ENCODE data around the gene CD44.
"Not testable (repeated sequence)": the region's sequence is repeated elsewhere in the genome, so short reads cannot be mapped to it uniquely, and the experiment has no call there.

CD44 gene

DNA sequence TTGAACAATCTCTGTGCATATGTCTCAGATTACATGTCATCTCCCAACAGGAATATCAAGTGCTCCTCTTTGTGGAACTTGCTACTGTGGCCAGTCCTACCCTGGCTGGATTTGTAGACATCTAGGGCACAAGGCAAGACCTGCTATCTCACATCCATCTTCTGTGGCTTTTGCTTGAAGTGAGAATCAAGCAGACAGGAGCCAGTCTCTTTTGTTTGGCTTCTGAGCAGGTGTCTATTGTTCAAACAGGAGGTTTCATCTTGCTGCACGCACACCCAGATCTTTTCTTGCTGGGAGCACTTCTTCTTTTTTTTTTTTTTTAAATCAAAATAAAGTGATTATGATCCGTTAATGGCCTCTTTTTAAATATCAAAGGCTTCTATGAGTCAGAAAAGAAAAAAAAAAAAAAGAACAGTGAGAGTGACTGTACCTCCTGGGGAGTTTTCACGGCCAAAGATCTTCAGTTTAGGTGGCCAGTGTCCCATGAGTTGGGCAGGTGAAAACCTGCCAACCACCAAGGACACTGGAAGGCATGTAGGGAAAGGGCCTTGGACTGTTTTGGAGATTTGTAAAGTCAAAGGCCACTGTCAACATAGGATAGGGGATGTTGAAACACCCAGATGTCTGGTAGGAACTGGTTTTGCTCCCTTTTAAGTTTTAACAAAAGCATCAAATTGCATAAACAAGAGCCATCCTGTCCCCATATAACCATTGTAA lies 78.1 kb downstream of the CD44 start:
- no peak for DNase-seq

DNA sequence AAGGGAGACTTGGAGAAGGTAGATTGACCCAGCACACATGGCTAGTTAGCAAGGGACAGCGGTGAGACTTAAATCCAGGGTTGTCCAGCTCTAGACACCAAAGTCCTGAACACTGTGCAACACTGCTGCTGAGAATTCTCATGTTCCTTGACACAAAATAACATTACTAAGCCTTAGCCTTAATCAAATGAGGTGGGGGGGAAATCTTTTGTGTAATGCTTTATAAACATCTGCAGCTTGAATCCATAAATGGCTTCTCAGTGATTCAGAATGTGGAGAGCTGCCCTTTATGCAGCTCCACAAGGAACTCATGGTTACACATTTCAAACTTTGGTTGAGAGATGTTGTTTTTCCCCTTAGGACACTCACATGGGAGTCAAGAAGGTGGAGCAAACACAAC lies 80.0 kb downstream of the CD44 start:
- no peak for DNase-seq

DNA sequence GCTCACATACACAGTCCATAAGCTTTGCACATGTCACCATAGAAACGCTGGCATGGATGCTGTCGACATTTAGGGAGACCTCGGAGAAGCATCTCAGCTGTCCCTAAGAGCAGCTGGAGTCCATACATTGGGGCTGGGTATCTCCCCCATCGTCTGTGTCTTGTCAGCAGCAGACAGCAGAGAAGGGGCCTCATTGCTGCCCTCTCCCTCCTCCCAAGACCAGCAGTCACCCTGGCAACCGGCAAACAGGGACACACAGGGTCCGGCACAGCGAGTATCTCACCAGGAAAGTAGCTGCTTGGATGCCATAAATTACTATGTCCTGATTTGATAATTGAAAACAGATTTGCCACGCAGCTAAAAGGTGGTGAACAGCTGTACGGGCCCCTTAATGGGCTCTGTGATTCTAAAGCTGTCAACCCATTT lies 84.4 kb downstream of the CD44 start:
- no peak for DNase-seq

DNA sequence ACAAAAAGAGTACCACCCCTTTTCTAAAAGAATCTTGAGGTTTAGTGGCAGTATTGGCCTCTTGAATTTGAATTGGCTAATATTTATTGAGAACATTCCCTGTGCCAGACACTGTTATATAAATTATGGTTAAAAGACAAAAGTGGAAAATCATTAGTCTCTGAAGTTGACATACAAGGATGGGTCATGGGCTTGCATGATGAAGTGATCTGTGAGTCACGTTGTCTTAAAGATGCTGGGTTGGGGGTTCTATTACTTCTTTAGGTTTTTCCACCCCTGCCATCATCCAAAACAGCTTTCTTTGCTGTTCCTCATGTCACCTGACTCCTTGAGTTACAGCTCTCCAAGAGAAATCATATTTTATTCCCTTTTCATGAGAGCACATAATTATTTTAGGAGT lies 85.0 kb downstream of the CD44 start:
- DNase-seq = no peak

DNA sequence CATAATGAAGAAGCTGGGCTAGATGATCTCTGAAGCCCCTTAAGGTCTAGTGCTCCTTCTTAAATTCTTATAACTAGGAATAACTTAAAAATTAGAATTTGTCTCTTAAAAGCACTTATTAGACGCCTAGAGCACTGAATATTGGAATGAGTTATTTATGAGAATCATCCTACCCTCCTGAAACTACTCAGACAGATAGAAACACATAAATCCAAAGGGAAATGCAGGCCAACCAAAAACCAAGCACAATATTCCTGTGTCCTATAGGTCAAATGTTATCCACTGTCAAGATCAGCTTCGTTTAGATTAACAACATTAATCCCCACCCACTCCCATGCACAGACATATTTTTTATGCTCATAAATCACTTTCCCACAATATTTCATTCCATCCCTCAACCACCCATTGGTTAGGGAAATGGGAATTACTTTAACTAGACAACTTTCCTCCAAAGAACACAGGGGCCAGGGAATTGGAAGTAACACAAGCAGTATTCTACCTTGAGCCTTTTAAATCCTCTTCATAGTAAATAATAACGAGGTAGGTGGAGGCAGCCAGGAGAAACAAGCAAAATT lies 87.1 kb downstream of the CD44 start:
- no peak for DNase-seq

DNA sequence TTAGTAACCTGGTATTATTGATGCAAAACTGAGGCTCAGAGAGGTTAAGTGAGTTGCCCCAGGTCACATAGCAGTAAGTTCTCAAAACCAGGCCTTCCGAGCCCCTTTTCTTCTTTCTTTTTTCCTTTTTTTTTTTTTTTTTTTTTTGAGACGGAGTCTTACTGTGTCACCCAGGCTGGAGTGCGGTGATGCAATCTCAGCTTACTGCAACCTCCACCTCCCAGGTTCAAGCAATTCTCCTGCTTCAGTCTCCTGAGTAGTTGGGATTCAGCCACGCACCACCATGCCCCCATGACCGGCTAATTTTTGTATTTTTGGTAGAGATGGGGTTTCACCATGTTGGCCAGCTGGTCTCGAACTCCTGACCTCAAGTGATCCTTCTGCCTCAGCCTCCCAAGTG lies 87.8 kb downstream of the CD44 start:
- DNase-seq = not testable (repeated sequence)

DNA sequence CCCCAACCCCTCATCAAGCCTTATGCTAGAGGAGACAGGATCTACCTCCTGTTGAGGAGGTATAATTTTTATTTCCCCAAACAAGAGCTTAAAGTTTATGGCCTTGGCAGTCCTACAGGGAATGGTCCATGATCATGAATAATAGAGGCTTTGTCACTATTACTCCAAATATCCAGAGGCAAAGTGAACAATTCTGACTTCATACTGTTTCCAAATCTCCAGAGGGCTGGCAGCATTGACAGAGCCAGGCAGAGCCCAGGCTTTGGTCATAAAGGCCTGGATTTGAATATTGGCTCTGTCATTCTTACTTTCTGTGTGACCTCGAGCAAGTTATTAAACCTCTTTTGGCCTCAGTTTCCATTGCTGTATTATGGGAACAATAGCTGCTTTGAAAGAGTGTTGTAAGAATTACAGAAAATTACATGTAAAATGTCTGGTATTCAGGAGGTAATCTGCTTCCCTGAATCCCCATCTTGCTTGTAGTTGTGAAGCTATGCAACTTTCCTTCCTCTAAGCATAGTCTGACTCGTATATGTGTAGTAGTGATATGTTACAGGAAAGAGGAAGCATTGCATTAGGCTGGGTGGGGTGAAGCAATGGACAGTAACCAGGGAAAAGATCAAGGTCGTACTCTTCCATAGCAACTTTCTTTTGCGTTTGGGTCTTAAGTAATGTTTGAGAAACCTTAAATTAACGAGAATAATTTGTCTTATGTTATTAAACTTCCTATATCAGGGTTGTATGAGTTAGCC lies 88.8 kb downstream of the CD44 start:
- no peak for DNase-seq

DNA sequence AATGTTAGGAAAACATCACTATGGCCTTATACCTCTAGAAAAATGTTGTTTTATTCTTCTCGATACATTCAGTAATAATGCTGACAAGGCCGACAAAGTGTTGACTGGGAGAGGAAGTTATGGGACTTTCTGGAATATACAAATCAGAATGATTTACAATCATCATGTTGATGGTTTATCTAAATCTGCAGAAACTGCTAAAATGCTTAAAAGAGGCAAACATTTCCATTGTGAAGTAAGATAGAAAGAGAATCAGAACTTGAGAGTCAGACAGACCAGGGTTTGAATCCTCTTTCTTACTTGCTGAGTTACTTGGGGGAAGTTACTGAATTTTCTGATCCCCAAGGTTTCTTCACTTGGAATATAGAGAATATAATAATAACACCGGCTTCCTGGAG lies 89.4 kb downstream of the CD44 start:
- no peak for DNase-seq

DNA sequence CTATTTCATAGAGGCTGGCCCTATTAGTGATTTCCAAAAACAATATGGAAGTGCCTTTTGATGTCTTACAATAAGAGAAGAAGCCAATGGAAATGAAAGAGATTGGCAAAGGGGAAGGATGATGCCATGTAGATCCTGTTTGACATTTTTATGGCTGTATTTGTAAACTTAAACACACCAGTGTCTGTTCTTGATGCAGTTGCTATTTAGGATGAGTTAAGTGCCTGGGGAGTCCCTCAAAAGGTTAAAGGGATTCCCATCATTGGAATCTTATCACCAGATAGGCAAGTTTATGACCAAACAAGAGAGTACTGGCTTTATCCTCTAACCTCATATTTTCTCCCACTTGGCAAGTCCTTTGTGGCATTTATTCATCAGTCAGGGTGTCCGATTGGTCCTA lies 91.4 kb downstream of the CD44 start:
- no peak for DNase-seq

DNA sequence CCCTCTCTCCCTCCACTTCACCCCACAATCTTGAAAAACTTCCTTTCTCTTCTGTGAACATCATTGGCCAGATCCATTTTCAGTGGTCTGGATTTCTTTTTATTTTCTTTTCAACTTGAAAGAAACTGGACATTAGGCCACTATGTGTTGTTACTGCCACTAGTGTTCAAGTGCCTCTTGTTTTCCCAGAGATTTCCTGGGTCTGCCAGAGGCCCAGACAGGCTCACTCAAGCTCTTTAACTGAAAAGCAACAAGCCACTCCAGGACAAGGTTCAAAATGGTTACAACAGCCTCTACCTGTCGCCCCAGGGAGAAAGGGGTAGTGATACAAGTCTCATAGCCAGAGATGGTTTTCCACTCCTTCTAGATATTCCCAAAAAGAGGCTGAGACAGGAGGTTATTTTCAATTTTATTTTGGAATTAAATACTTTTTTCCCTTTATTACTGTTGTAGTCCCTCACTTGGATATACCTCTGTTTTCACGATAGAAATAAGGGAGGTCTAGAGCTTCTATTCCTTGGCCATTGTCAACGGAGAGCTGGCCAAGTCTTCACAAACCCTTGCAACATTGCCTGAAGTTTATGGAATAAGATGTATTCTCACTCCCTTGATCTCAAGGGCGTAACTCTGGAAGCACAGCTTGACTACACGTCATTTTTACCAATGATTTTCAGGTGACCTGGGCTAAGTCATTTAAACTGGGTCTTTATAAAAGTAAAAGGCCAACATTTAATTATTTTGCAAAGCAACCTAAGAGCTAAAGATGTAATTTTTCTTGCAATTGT lies 92.3 kb downstream of the CD44 start:
- no peak for DNase-seq

DNA sequence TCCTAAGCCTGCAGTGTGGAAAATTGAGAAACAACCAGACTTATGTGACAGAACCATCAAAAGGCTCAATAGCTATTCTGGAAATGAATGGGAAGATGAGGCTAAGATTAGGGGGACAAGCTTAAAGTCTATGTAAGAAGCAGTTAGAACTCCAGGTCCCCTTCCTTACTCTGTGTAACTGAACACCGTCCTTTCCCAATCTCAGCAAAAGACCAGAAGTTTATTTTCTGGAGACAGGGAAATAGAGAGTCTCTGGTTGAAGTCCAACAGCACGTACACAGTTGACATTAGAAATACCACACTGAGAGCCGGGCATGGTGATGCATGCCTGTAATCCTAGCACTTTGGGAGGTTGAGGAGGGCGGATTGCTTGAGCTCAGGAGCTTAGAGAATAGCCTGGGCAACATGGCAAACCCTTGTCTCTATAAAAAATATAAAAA lies 93.9 kb downstream of the CD44 start:
- no peak for DNase-seq

DNA sequence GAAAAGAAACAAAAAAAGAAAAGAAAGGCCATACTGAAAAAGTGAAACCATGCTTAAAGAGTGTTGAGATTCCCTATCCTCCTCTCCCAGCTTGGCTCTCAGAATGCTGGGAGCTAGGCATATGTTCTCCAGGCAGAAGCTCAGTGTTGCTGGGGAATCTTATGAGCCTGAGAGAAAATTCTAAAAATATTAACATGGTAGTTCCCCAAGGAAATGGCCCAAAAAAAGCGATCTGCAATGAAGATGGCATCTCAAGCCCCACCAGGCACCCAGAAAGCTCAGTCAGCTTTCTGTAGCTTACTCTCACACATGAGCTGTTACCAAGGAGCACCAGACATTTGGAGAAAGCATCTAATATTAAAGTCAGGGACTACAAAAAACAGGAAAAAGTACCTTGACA lies 94.5 kb downstream of the CD44 start:
- DNase-seq = no peak

DNA sequence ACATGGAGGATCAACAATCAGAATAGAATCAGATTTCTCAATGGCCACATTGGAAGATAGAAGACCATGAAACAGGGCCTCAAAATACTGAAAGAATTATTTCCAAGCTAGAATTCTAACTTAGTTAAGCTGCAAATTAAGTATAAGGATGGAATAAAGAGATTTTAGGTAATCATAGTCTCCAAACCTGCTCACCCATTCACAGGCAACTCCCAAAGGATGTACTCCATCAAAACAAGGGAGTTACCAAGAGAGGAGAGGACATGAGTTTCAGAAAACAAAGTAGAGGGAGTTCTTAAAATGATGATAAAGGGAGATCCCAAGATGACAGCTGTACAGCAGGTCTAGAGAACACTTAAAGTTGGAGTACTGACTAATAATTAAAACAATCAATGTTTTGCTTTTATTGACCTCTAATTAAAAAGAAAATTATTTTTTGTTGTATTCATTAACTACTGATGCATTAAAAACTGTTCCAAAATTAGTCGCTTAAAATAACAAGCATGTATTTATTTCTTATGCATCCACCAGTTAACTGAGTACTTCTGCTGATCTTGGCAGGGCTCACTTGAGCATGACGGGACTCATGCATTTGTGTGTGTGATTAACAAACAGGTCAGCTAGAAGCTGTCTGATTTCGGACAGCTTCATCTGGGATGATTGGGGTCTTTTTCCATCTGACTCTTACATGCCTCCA lies 95.6 kb downstream of the CD44 start:
- DNase-seq = no peak

DNA sequence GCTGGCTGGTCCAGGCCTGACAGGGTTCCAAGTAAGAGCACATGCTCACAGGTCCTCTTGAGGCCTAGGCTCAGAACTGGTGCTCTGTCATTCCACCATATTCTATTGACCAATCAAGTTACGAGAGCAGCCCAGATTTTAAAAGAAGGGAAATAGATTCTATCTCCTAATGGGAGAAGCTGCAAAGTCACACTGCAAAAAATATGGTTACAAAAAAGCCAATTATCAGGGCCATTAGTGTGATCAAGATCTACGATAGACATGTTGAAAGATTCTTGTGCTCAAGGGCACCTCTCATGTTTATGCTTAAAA lies 96.1 kb downstream of the CD44 start:
- no peak for DNase-seq

DNA sequence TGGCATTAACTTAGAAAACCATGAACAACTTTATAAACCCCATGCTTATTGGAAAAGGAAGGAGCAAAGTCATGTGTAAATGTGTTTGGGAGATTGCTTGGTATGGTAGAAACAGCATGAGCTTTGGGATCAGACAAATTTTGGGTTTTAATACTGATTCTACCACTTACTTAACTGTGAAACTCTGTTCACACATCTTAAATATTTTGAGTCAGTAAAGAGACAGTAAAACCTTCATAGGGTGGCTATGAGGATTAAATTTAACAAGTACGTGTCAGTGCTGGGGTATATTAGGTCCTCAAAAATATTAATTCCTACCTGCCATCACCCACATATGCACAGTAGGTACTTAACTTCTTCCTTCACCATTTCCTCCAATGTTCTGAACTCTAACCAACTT lies 96.5 kb downstream of the CD44 start:
- no peak for DNase-seq

DNA sequence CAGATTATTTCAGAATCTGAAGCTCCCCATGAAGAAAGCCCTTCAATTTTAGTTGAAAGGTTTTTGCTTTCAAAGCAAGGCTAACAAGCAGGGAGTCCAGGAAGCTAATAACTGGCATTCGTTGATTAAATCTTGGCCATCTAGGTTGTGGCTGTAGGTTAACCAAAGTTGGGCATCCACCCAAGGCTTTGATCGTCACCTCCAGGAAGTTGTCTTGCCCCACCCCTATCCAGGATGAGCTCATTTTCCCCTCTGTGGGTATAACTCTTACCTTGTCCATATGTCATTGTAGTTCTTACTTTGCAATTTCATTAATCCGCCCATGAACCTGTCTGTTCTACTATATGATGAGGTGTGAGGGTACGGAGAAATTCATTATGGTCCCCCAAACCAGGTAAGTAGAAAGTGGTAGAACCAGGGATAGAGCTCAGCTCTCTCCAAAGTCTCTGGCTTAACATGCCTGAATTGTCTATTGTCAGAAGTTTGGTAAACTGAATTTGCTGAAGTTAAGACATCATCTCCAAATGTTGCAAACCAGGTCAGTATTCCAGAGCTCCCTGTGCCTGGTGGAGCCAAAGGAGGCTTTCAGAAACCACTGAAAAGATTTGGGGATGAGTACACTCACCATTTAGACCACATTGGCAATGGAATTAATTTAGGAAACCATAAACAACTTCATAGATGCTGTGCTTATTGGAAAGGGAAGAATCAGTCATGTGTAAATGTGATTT lies 97.1 kb downstream of the CD44 start:
- DNase-seq = no peak

DNA sequence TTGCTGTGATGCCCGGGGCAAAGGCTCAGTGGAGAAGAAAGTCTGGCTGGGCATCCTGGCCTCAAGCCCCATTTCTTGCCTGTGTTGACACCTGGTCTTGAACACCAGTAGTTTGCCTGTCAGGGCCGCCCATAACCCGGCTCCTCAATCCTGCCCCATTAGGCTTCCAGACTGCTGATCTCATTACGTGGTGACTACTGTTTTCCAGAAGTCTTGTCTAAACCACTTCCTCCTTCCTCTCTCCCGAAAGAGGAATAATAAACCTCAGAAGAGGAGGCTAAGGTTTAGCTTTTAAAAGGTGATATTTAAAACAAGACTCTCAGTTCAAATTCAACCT lies 97.7 kb downstream of the CD44 start:
- DNase-seq = no peak

DNA sequence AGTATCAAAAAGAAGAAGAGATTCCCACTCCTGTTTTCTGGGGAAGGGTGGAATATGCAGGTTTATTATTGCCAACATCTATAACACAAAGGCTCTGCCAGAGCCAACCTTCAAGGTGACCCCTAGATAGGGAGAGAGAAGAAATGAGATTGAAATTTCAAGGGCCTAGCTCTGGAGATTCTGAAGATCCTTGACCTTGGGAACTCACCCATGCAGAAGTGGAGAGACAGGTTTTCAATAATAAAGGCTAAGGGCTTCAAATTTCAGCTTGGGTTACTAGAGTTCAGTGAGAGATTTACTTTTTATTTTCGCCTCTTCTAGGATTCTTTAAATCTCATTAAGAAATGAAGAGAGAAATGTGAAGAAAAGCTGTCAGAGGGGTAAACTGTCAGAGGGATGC lies 98.4 kb downstream of the CD44 start:
- DNase-seq = no peak

DNA sequence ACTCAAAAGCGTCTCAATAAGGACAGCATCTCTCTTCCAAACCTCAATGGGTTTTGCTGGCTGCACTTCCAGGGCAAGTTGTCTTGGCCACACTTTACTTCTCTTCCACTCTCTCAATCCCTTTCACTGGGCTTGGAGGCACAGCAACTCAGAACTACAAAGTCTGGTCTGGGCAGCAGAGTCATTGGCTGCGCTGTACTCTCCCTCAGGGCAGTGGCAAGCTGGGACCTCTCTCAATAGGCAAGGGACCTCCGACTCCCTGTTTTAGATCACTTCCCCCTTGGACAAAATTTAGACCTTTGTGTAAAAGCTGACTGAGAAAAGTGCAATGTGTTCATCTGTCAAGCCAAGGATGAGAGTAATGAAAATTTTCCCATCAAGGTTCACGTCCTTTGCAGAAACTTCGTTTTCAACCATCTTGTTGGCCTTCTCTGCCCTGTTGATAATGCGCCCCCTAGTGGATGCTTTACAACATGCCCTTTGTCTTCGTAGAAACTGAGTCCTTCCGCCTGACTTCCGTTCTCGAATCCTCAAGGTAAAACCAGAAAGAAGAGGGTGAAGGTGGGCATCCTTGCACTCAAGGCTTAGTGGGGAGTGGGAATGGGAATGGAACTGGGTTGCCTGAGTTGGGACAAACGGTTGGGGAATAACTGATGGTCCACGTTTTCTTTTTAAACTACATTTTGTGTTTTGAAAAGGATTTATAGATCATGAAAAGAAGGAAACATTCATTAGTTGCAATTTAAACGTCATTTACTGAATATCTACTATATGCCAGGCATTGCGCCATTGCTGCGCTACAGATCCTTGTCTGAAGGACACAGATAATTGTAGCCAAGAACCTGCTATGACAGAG lies 99.1 kb downstream of the CD44 start:
- peak; percentile 30 for DNase-seq

DNA sequence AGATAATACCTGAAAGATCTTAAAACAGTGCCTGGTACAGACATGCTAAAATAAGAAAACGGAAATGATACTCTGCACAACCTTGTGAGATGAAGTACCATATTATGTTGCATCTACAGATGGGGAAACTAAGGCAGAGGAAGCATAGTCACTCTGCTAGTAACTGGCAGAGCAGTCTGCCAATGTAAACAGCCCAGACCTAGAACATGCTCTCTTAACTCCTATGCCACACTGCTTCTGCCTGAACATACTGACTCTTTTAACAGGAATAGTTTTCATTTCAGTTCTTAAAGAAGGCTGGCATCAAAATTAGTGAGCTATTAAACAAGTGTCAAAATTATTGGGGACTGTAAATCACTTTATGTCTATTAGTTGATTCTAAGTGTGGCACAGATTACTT lies 99.9 kb downstream of the CD44 start:
- no peak for DNase-seq

DNA sequence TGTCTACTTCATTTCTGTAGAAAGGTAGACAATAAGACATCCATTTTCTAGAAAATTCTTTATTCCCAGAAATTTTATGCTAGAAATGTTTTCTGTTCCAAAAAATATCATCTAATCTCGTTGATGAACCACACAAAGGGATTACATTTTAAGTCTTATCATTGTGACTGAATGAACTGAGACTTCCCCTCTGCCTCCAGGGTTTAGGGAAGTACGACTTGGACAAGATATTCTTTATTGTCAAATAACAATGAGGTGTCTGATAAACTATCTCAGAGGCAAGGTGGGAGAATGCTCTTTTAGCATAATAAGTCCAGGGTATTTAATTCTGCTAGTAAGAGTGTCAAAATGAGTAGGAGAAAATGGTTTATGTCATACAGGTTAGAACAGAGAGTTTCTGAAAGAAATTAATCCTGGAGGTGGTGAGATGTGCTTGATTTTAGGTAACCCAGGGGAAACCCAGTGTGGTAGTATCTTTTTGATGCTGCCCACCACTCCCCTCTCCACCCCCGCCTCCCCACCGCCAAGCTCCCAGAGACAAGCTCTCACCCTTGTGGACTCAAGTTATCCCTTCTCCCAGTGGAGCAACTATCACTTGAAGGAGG lies 100.6 kb downstream of the CD44 start:
- DNase-seq = no peak
